Stimulated activated CD8-positive, alpha-beta memory T cell treated with anti-CD3 and anti-CD28 coated beads, Interleukin-7, amount 100 ng/mL, for 1 hour (primary cell): Measurements from ENCODE around the gene PSMB7.

Experiments
- DNase-seq, 2 donors: peaks; one replicate each; pipeline ENCODE4 v3.0.0-alpha.2; 2020; ENCODE audit warnings: low read depth in 2 of 2

The PSMB7 gene

GRCh38 chr9:124384210-124384609 is 31.0 kb downstream of the PSMB7 start:
- no peak for DNase-seq

GRCh38 chr9:124381170-124381945 is 33.9 kb downstream of the PSMB7 start:
- no peak for DNase-seq

GRCh38 chr9:124377551-124378406 is 37.5 kb downstream of the PSMB7 start:
- no peak for DNase-seq

- DNase-seq = no peak
Observed at GRCh38 chr9:124376329-124376728, 38.9 kb downstream of the PSMB7 start.

GRCh38 chr9:124375726-124376125 is 39.5 kb downstream of the PSMB7 start:
- DNase-seq = no peak

GRCh38 chr9:124373851-124374250 is 41.4 kb downstream of the PSMB7 start:
- no peak for DNase-seq

GRCh38 chr9:124373386-124373785 is 41.9 kb downstream of the PSMB7 start:
- DNase-seq = no peak

GRCh38 chr9:124372038-124372437 is 43.2 kb downstream of the PSMB7 start:
- no peak for DNase-seq

GRCh38 chr9:124370896-124371582 is 44.2 kb downstream of the PSMB7 start:
- DNase-seq = no peak

GRCh38 chr9:124369231-124369797 is 45.9 kb downstream of the PSMB7 start:
- DNase-seq = no peak

- DNase-seq = no peak
Observed at GRCh38 chr9:124368692-124369091, 46.5 kb downstream of the PSMB7 start.

- no peak for DNase-seq
Observed at GRCh38 chr9:124366476-124367220, 48.6 kb downstream of the PSMB7 start.

- DNase-seq = no peak
Observed at GRCh38 chr9:124365036-124365435, 50.2 kb downstream of the PSMB7 start.

GRCh38 chr9:124364141-124364540 is 51.1 kb downstream of the PSMB7 start:
- DNase-seq = no peak

GRCh38 chr9:124363326-124364096 is 51.7 kb downstream of the PSMB7 start:
- no peak for DNase-seq

GRCh38 chr9:124361128-124361527 is 54.1 kb downstream of the PSMB7 start:
- no peak for DNase-seq

GRCh38 chr9:124359855-124360678 is 55.2 kb downstream of the PSMB7 start:
- no peak for DNase-seq

GRCh38 chr9:124359426-124359825 is 55.8 kb downstream of the PSMB7 start:
- no peak for DNase-seq

- no peak for DNase-seq
Observed at GRCh38 chr9:124358631-124359030, 56.6 kb downstream of the PSMB7 start.
